HG03025 (cell line): ENCODE measurements around the gene SULT4A1.
"Not testable (repeated sequence)": the region's sequence is repeated elsewhere in the genome, so short reads cannot be mapped to it uniquely, and the experiment has no call there.

Experiments
- ATAC-seq: cut with Tn5 transposase; IDR thresholded peaks from one replicate; pipeline ENCODE4 v1.9.1; 2021; ENCODE audit warnings: mild to moderate bottlenecking, moderate library complexity; ENCODE audit not compliant: unreplicated experiment, low FRiP score

Gene SULT4A1

DNA sequence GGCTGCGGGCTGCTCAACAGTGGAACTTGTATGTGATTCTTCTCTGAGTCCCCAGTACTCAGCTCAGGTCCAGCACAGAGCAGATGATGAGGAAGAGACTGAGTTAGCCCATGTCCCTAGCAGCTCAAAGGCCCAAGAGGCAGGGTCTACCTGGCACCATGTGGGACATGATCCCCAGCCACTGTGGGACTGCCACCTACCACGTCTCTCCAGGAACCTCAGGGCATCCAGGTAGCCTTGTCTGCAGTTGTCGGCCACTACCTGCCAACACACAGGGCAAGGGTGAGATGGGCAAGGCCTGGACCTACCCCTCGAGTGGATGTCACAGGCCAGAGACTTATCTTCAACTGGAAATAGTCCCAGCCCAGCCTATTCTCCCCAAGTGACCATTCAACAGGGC is 25.1 kb upstream of the SULT4A1 start:
- ATAC-seq = no peak

DNA sequence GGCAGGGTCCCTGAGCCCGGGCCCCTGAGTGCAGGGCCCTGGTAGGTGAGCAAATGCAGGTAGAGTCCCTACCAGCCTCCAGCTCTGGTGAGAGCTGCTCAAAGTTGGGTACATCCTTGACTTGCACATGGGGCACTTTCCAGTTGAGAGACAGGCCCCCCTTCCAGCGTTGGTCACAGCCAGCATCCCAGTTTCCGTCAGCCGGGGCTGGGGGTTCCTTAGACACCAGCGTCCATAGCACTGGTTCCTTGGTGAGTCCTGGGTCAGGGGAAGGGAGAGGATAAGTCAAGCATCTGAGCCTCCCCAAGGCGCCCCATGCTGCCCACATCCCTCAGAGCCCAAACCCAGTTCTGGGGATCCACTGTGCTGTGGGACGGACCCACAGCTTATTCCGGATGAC is 23.9 kb upstream of the SULT4A1 start:
- no peak for ATAC-seq

DNA sequence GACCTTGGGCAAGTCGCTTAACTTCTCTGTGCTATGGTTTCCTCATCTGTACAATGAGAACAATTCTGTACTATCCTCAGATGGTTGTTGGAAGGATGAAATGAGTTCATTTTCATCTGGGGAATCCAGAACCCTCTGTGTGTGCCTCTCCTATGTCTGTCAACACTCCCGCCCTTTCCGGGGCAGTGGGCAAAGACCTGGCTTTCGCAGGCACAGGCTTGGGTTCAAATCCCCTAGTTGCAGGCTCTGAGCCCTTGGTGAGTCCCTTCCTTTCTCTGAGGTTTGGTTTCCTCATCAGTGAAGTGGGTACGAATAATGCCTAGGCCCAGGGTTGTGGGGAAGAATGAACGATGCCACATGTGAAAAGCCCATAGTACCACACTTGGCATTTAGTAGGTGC is 23.5 kb upstream of the SULT4A1 start:
- ATAC-seq = no peak

DNA sequence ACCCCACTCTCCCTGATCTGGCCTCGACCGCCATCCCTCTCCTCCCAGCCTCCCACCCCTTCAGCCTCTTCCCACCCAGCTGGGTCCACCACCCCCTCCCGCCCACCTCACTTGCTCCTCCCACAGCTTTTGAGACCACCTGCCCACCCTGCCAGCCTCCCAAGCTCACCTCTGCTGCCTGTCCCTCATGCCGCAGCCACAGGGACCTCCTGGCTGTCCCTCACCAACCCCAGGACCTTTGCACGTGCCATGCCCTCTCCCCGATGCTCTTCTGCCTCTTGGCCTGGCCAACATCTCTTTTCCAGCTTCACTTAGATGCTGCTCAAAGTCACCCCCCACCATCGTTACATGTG is 23.0 kb upstream of the SULT4A1 start:
- no peak for ATAC-seq

DNA sequence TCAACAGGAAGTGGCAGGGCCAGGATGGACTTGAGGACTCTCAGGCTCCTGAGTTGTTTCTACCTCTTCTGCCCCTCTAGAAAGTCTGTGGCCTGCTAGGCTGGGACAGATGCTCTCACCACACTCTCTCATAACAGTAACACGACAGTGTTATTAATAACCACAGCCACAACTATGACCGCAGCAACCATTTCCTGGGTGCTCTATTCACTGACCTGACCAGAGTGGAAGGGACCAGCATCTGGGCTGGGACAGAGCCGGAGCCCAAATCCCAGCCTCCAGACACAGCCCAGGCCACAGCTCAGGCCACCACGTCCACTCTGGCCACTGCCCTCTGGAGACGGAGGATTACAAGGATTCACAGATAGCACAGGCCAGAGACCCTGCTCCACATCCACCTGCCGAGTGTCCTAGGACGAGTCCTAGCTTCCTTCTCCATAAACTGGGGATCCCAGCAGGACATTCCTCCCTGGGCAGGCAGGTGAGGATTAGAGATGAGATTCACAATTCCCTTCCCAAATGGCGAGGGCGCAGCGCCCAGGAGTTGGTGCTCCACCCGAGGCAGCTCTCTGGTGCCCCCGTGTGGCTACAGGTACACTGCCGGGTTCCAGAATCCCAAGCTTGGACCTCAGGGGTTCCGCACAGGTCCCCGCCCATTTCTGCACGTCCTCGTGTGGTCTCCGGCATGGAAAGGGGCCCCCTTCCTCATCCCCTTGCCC is 22.4 kb upstream of the SULT4A1 start:
- ATAC-seq = no peak

DNA sequence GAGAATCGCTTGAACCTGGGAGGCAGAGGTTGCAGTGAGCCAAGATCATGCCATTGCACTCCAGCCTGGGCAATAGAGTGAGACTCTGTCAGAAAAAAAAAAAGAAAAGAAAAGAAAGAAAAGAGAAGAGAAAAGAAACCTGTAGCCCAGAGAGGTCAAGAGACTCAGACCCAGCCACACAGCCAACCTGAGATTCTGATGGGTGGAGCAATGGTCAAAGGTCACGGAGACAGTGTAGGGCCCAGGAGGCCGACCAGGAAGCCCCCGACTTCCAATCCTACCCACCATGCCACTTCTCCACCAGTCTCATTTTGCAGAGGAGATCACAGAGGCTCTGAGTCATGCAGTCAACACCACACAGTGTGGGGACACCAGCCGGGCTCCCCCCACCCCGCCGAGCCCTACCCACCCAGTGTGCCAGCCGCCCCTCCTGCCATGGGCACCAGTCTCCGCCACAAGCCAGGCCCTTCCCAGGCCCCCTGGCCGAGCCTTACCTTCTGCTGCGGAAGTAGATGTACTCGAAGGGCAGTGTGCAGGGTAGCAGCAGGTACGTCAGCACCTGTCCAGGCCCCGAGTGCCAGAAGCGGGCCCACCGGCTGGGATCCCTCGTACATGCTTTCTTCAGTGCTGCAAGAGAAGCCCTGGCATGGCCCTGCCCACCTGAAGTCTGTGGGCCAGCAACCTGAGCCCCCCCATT is 21.6 kb upstream of the SULT4A1 start:
- no peak for ATAC-seq

DNA sequence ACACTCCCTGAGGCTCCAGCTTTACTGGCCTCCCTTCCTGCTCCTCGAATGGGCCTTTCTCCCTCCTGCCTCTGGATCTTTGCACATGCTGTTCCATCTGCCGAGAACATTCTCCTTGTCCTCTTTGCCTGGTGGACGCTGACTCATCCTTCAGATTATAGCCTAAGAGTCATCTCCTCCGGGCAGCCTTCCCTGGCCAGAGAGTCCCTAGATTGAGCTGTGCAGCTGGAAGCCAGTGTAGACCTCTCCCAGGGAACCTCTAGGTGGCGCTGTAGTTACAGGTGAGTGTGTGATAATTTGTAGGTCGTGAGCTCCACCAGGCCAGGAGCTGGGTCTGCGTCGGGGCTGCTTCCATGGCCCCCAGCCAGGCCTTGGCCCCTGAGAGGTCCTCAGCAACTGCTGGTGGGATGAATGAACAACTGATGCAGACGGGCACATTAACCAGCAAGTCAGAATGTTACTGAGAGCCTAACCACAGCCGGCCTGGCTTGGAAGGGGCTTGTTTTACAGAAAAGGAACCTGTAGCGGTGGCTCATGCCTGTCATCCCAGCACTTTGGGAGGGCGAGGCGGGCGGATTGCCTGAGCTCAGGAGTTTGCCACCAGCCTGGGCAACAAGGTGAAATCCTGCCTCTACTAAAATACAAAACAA is 20.8 kb upstream of the SULT4A1 start:
- no peak for ATAC-seq

DNA sequence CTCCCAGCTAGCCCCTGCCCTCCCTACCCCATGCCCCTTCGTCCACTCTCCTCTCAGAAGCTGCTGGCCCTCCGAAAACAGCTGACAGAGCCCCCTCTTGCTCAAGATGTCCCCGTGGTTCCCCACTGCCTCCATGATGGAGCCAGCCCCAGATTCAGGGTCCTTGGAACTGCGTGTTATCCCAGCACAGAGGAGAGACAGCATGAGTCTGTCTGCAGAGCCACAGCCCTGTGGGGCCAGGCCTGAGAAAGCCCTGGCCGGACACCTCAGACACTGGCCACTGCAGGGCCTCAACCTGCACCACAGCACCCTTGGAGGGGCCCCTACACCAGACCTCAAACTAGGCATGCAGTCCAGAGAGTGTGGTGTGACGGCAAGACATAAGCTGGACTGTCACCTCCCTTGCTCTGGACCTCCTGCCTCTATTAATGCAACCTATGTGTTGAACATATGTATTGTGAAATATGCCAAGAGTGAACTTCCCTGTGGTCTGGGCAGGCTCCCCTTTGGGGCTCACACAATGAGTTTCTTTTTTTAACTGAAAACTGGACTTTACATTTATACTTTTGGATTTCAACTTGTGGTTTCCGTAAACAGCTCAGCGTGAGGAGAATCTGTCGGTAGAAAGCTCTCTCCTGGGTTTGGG is 19.9 kb upstream of the SULT4A1 start:
- no peak for ATAC-seq

DNA sequence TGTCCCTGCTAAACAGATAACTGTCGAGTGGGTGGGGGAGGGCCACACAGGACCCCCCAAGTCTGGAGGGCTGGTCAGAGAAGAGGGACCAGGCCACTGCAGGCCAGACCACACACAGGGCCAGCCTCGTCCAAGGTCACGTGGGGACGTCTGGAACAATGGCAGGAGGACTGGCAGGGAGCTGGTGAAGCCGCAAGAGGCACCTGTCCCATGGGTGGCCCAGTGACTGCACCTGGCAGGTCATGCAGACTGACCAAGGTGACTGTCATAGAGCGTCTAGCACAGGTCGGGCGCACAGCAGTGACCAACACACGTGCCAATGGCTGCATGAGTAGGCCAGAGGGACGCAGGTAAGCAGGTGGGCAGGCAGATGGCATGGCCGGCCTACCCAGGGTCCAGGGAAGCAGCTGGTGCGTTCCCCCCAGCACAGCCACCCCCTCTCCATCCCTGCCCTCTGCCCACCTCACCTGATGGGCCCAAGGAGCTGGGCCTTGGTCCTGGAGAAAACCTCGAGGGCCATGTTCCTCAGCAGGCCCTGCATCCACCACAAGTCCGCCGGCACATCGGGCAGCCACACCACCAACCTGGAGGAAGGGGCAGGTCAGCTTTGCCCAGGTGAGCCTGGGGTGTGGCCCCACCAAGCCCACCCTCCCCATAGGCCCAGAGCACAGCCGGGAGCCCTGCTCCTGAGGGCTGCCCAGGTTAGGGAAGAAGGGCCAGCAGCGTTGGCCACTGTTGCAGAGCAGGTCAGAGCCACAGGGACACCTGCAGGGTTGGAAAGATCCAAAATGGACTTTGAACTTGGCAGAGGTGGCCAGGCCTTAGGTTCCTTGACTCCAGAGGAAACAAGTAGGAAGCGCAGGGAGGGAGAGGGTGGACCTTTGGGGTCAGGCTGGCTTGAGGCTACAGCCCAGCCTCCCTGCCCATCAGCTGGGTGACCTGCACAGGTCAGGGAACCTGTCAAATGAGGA is 19.1 kb upstream of the SULT4A1 start:
- no peak for ATAC-seq

DNA sequence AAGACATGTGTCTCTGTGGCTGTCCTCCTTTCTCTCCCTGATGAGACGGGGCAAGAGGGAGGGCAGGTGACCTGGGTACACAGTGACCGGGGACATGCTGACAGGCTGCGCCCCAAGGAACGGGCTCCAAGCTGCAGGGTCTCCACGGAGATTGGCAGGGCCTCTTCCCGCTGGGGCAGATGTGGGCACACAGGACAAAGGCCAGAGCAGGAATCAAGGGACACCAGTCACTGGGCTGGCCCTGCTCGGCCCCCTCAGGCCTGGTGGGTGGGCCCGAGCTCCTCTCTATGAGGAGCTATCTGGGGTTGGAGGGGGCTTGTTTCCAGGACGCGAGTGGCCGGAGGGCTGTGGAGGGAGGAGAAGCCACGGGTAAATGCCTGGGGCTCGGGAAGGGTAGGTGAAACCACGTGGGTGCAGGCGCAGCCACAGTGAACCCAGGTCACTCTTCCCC is 18.3 kb upstream of the SULT4A1 start:
- no peak for ATAC-seq

DNA sequence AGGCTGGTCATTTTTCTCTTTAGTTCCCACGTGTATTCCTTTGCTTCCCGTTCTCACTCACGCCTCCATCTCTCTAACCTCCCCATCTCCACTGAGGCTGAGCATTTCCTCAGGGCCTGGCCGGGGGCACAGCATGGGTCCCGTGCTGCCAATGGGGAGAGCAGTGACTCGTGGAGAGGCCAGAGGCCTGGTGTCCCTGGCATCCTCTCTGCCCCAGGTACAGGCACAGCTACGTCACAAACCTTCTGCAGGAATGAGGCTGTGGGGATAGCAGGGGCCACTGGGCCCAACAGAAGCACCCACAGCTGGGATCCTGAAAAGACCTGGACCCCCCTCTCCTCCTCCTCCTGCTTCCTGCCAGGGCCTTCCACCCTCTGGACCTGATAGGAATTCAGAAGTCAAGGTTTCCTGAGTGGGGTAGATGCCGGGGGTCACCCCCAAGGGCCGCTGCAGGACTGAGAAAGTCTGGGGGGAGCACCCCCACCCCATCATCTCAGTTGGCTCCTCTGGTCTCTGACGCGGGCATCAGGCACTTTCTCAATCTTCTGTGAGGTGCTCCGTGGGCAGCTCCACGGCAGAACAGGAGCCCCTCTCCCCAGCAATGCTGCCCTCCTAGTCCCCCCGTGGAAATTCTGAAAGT is 17.7 kb upstream of the SULT4A1 start:
- no peak for ATAC-seq

DNA sequence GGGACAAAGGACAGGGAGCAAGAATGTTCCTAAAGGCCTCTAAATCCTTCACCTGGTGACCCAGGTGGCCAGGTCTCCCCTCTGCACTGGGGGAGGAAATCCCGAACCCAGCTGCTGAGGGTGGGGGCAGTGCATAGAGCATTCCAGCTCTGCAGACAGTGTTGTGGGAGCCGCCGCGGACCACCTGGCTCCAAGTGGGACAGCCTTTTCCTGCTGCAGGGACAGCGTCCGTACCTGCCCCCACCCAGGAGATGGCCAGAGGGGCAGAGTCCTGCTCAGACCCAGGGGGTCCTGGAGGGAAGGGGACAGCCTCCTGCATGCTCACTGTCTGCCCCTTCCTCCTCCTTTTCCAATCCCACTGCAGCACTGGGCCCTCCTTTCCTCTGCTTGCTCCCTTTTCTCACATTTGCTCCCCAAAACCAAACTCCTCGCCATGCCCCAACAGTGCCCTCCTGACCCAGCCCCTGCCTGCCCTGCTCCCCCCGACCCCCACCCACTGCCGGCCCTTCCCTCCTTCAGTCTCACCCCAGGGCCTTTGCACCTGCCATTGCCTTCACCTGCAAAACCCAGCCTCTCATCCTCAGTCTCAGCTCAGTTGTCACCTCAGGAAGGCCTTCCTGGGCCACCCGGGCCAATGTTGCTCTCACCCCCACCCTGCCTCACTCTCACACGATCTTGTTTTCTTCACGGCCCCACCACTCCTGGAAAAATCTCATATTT is 16.7 kb upstream of the SULT4A1 start:
- no peak for ATAC-seq

DNA sequence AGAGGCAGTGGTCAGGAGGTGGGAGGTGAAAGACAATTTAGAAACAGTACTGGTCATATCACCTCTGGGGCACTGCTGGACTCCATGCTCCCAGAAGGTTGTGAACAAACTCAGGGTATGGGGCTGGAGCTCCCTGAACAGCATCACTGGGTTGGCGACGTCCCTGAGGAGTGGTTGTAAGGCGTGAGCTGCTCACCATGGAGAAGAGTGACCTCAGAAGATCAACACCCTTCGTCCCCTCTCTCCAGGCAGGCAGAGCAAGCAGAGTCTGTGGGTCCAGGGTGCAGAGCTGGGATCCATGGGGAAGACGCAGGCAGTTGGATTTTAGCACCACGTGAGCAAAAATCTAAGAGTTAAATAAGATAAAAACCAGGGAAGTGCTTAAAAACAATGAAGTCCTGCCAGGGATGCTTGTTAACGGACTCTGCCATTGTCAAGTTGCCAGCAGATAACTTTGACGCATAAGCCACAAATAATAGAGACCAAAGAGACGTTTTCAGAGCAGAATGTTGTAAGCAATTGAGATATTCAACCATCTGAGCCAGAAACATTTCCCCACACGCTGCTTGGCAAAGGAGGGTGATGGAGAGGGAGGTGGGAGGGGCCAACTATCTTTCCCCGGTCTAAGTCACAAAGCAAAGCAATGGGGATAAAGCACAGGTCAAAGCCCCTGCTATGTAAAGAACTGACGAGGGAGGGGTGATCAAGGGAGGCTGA is 15.9 kb upstream of the SULT4A1 start:
- ATAC-seq = no peak

DNA sequence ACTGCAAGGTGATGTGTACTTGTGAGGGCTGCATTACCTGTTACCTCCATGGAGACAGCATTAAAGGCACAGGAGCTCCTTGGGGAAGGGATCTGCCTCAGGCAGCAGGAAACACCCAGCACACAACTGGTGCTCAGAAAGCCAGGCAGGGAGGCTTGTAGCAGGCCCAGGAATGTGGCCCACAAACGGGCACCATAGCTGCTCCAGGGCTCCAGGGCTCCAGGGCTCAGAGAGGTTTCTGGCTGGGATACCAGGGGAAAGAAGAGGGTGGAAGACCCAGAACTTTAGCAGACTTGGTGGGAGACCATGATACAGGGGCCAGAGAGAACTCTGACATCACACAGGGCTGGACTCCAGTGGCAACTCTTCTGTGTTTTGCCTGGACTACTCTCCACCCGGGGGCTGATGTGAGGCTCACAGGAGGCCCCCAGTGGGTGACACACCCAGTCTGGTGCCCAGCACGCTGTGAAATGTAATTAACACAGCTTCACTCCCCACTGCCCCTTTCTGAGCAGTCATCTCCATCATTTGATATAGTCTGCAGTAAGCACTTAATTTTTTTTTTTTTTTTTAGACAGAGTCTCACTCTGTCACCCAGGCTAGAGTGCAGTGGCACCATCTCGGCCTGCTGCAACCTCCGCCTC is 14.7 kb upstream of the SULT4A1 start:
- ATAC-seq = no peak

DNA sequence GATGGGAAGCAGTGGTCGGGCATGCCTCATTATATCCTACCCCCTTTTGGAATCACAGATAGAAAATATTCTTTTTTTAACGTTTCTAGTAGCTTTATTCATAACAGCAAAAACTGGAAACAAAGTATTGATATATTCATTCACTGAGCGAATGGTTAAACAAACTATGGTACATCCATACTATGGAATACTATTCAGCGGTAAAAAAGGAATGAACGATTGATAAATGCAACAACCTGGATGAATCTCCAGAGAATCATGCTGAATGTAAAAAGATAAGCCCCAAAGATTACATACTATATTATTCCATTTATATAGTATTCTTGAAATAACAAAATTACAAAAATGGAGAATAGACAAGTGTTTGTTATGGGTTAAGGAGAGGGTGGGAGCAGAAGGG is 7.5 kb upstream of the SULT4A1 start:
- ATAC-seq = no peak

DNA sequence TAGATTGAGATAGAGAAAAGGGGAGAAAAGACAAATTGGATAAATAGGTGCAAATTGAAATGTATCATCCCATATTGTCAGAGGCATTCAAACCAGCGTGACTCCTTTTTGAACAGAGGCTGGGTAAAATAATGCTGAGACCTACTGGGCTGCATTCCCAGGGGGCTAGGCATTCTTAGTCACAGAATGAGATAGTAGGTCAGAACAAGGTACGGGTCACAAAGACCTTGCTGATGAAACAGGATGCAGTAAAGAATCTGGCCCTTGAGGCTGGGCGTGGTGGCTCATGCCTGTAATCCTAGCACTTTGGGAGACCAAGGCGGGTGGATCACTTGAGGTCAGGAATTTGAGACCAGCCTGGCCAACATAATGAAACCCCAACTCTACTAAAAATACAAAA is 6.7 kb upstream of the SULT4A1 start:
- ATAC-seq = not testable (repeated sequence)

DNA sequence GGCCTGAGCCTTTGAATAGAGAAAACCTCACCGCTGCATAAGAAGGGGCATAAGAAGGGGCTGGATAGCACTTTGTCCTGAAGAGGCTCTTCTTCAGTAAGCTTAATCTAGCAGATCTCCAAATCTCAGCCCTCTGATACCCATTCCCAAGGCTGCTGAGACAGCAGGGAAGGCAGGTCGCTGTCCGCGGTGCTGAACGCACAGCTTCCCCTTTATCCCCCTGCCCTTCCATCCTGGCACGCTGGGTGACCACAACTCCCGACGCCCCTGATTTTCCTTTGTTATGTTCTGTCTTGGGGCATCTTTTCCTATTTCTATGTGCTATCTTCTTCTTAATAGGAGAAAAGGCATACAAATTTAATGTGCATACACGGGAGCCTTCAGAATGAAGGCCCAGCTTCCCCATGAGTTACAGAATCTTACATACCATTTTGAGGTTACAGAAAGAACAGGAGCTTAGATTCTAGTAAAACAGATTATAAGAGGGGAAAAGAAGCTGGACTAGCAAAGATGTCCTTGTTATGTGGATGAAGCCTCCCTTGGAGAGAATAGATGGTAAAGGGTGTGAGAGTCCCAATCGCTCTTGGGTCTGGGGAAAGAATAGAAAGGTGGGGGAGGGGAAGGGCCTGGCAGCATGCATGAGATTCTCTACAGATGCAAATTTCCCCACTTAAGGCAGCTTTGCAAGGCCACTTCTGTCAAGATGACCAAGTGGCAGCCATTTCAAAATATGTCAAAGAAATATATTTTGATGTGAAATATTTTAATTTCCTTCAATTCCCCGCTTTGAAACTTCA is 5.7 kb upstream of the SULT4A1 start:
- ATAC-seq = no peak
